Lower lobe of right lung (tissue), 2 donors: ENCODE results near the gene TNIK. TPM values are rescaled to one million over a fixed set of nuclear protein-coding genes. Genes with fewer than 3 reads are reported as not detected.

ENCODE experiments used
- ATAC-seq, 2 donors: fragments of 200-7000 bp; cut with Tn5 transposase; one replicate each; pipeline ENCODE4 v1.9.1; 2020 to 2022; ENCODE audit warnings: mild to moderate bottlenecking in 2 of 2, moderate library complexity in 2 of 2
- DNase-seq: peaks from one replicate; pipeline ENCODE4 v3.0.0-alpha.2; 2020
- H3K27ac ChIP-seq: fragments of 200-600 bp; one replicate; pipeline ENCODE4 v1.8.0; 2022
- H3K27me3 ChIP-seq: fragments of 200-600 bp; one replicate; pipeline ENCODE4 v1.8.0; 2022; ENCODE audit warnings: low read depth
- H3K36me3 ChIP-seq: fragments of 200-600 bp; one replicate; pipeline ENCODE4 v1.8.0; 2022; ENCODE audit warnings: mild to moderate bottlenecking
- H3K4me1 ChIP-seq: fragments of 200-600 bp; one replicate; pipeline ENCODE4 v1.8.0; 2022
- H3K4me3 ChIP-seq: fragments of 200-600 bp; one replicate; pipeline ENCODE4 v1.8.0; 2022; ENCODE audit warnings: mild to moderate bottlenecking
- H3K9me3 ChIP-seq: fragments of 200-600 bp; one replicate; pipeline ENCODE4 v1.8.0; 2022
- intact Hi-C: fragments of 100-400 bp; cut with DNase I; formaldehyde crosslinking; loops from one replicate; pipeline ENCODE4 v1.11.0; 2022
- total RNA-seq: library from RNA; stranded (reverse); fragmentation: NEBNext Ultra II Directional; extraction: Animal tissue kit (Norgen Biotek cat#: 25700); gene quantifications from one replicate; pipeline ENCODE4 v1.2.1, GENCODE V29; 2021
- TF ChIP-seq, protein P1 (sequence below): fragments of 200-600 bp; IDR thresholded peaks from one replicate; pipeline ENCODE4 v1.8.0; 2022; ENCODE audit warnings: antibody characterized with exemption, mild to moderate bottlenecking
- donor health status: DM: no; HTN: yes; CAD: no; lungs with severe emphysema.

The TNIK gene
- total RNA-seq, 1 donor from 2014 or later, result 29.3 TPM

GRCh38 chr3:171351676-171352075 lies 108.5 kb downstream of the TNIK start:
- Histone ChIP-seq H3K4me3 (no peak overlapping the region), H3K27ac (no peak overlapping the region), H3K36me3 (no peaks in the 10 kb centered on the region), H3K9me3 (no peaks in the 10 kb centered on the region), H3K4me1 (peaks cover 33% of the 10 kb centered on the region), H3K27me3 (no peaks in the 10 kb centered on the region)
- ATAC-seq (peak in 1 of 2 donors; percentile 25), DNase-seq (no peak)
- intact Hi-C loops, result no loop called here
- TF ChIP-seq, protein P1, sequence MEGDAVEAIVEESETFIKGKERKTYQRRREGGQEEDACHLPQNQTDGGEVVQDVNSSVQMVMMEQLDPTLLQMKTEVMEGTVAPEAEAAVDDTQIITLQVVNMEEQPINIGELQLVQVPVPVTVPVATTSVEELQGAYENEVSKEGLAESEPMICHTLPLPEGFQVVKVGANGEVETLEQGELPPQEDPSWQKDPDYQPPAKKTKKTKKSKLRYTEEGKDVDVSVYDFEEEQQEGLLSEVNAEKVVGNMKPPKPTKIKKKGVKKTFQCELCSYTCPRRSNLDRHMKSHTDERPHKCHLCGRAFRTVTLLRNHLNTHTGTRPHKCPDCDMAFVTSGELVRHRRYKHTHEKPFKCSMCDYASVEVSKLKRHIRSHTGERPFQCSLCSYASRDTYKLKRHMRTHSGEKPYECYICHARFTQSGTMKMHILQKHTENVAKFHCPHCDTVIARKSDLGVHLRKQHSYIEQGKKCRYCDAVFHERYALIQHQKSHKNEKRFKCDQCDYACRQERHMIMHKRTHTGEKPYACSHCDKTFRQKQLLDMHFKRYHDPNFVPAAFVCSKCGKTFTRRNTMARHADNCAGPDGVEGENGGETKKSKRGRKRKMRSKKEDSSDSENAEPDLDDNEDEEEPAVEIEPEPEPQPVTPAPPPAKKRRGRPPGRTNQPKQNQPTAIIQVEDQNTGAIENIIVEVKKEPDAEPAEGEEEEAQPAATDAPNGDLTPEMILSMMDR, result no peak

DNA sequence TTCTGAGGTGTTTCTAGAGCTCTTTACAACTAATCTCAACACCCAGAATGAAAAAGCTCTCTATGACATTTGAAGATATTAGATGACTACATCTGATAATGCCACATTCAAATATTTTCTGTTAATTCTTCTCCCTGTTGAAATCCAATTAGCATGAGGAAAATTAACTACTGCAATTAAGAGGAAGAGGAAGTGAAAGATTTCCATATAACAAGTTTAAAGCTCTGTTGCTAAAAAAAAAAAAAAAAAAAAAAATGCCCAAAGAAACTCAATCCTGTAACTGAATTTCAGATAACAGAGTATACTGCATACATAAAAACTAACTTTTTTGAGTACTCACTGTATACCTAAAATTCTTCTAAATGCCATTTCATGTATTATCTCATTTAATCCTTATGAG lies 109.8 kb downstream of the TNIK start:
- intact Hi-C loops, result no loop called here
- Histone ChIP-seq H3K4me1 (peaks cover 37% of the 10 kb centered on the region), H3K36me3 (no peaks in the 10 kb centered on the region), H3K27ac (no peak overlapping the region), H3K4me3 (no peak overlapping the region), H3K9me3 (no peaks in the 10 kb centered on the region), H3K27me3 (no peaks in the 10 kb centered on the region)
- DNase-seq (no peak), ATAC-seq (no peak)
- TF ChIP-seq, protein P1, result no peak

DNA sequence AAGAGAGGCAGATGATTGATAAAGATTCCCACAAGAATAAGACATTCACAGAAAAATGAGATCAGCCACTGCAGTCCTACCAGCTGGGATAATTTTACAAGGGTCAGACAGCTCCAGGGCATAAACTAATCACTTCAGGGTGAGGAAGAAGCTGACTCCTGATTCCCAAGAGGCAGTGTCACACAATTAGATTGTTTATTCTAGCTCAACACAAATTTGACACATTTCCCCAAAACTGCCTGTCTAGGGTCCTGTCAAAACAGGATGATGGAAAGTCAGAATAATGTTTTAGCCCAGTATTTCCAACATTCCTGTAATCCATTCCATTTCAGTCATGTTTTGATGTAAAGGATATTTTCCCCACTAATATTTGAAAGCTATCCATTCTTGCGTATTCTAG lies 110.8 kb downstream of the TNIK start:
- ATAC-seq, result no peak
- no peaks in the 10 kb centered on the region for H3K9me3 ChIP-seq
- no peak overlapping the region for H3K4me3 ChIP-seq
- no peak for DNase-seq
- TF ChIP-seq, protein P1, result no peak
- intact Hi-C loops, result no loop called here
- H3K27ac ChIP-seq, result no peak overlapping the region
- peaks cover 37% of the 10 kb centered on the region for H3K4me1 ChIP-seq
- H3K27me3 ChIP-seq, result no peaks in the 10 kb centered on the region
- H3K36me3 ChIP-seq, result no peaks in the 10 kb centered on the region

GRCh38 chr3:171348121-171348520 lies 112.1 kb downstream of the TNIK start:
- TF ChIP-seq, protein P1, result no peak
- Histone ChIP-seq H3K27me3 (no peaks in the 10 kb centered on the region), H3K36me3 (no peaks in the 10 kb centered on the region), H3K4me1 (peaks cover 31% of the 10 kb centered on the region), H3K9me3 (no peaks in the 10 kb centered on the region), H3K4me3 (no peak overlapping the region), H3K27ac (no peak overlapping the region)
- intact Hi-C loops, result no loop called here
- no peak for DNase-seq
- no peak for ATAC-seq

DNA sequence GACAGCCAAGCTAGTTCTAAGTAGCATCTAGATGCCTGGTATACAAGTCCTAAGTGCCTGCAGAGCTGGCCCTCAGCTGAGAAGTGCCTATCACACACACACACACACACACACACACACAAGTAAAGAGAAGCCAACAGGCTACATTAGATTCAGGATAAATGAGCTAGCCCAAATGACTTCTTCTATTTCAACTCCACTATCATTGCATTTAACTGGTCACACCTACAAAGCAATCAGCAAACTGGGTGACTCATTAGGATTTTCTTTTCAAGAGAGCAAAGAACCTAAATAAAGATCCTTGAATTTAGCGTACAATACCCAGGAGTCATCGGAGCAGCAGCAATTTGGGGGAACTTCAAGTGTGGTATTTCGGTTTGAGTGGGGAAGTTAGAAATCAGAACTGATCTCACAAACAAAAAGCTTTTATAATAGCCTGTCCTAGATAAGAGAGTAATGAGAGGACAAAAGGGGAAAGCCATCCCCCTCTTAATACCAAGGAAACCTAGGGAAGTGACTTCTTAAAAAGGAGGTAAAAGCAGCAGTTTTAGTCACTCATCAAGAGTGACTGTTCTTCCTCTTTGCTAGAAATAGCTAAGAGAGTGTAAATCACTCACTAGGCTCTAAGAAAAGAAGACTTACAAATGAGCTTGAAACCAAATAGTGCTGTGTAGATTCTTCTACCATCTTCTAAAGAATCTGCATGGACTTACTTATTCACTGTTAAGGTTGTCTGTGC lies 112.7 kb downstream of the TNIK start:
- intact Hi-C loops, result no loop called here
- H3K9me3 ChIP-seq, result no peaks in the 10 kb centered on the region
- TF ChIP-seq, protein P1, result no peak
- no peaks in the 10 kb centered on the region for H3K36me3 ChIP-seq
- peaks cover 25% of the 10 kb centered on the region for H3K4me1 ChIP-seq
- H3K27ac ChIP-seq, result no peak overlapping the region
- H3K27me3 ChIP-seq, result no peaks in the 10 kb centered on the region
- DNase-seq (no peak), ATAC-seq (peak; percentile 52 to 66)
- H3K4me3 ChIP-seq, result no peak overlapping the region
